IMR-90 (cell line): ENCODE results near the gene USB1. TPM values are rescaled to one million over a fixed set of nuclear protein-coding genes. Genes with fewer than 3 reads are reported as not detected.

Source experiments
- ATAC-seq: fragments of 200-7000 bp; cut with Tn5 transposase; 2 replicates; pipeline ENCODE4 v1.9.1; 2020; ENCODE audit warnings: low read depth, mild to moderate bottlenecking, moderate library complexity
- BruUV-seq: library from RNA; stranded (reverse); fragments of 400-500 nt; replicated peaks from 2 replicates; lab custom pipeline; 2021; lab: Mats Ljungman, UMichigan
- CTCF ChIA-PET: fragments of 300-600 bp; formaldehyde crosslinking; extraction: SDS; loops from one replicate; lab custom pipeline; 2021; ENCODE audit warnings: antibody characterized with exemption; lab: Yijun Ruan, JAX
- POLR2A ChIA-PET: fragments of 300-600 bp; sonication (Branson Sonifier 250); formaldehyde crosslinking; loops from one replicate; lab custom pipeline; 2022; ENCODE audit warnings: antibody characterized with exemption; ENCODE audit not compliant: unreplicated experiment; lab: Charles Lee
- DNase-seq: peaks from one replicate; pipeline ENCODE4 v3.0.0; 2013
- H2AFZ ChIP-seq: replicated peaks from 2 replicates; pipeline ENCODE3; 2013; ENCODE audit warnings: low read length, mild to moderate bottlenecking; ENCODE audit not compliant: poor library complexity
- H2AK5ac ChIP-seq: 2 replicates; pipeline ENCODE4 v1.6.1; 2013; ENCODE audit warnings: low read depth, low read length, inconsistent platforms
- H2AK9ac ChIP-seq: replicated peaks from 2 replicates; pipeline ENCODE3; 2013; ENCODE audit warnings: mild to moderate bottlenecking, low read depth, low read length, moderate library complexity; ENCODE audit not compliant: poor library complexity
- H2BK120ac ChIP-seq: 2 replicates; pipeline ENCODE4 v1.6.1; 2013; ENCODE audit warnings: low read depth, low read length, inconsistent platforms
- H2BK15ac ChIP-seq: 3 replicates; pipeline ENCODE4 v1.6.1; 2013; ENCODE audit warnings: low read depth, low read length, inconsistent platforms
- H2BK20ac ChIP-seq: 2 replicates; pipeline ENCODE4 v1.6.1; 2013; ENCODE audit warnings: low read depth, mild to moderate bottlenecking, inconsistent platforms, low read length, moderate library complexity
- H2BK5ac ChIP-seq: 2 replicates; pipeline ENCODE4 v1.6.1; 2013; ENCODE audit warnings: mild to moderate bottlenecking, low read depth, low read length, inconsistent platforms; ENCODE audit not compliant: poor library complexity, severe bottlenecking
- H3K14ac ChIP-seq: replicated peaks from 2 replicates; pipeline ENCODE4 v1.6.1; 2013; ENCODE audit warnings: low read depth, low read length, inconsistent platforms
- H3K18ac ChIP-seq: 2 replicates; pipeline ENCODE4 v1.6.1; 2013; ENCODE audit warnings: low read depth, low read length, control low read depth
- H3K23ac ChIP-seq: 2 replicates; pipeline ENCODE4 v1.6.1; 2013; ENCODE audit warnings: low read depth, low read length, inconsistent platforms
- H3K27ac ChIP-seq: 2 replicates; pipeline ENCODE4 v1.5.1; 2013; ENCODE audit warnings: mild to moderate bottlenecking, control low read depth, low read length; ENCODE audit not compliant: insufficient read depth
- H3K27me3 ChIP-seq: 2 replicates; pipeline ENCODE4 v1.6.1; 2013; ENCODE audit warnings: low read length; ENCODE audit not compliant: control insufficient read depth, insufficient read depth
- H3K36me3 ChIP-seq: 2 replicates; pipeline ENCODE4 v1.6.1; 2013; ENCODE audit warnings: low read length, mixed read lengths; ENCODE audit not compliant: control insufficient read depth, insufficient read depth
- H3K4ac ChIP-seq: 2 replicates; pipeline ENCODE4 v1.6.1; 2013; ENCODE audit warnings: low read depth, low read length, inconsistent platforms
- H3K4me1 ChIP-seq: 2 replicates; pipeline ENCODE4 v1.6.1; 2013; ENCODE audit warnings: low read length, mixed read lengths; ENCODE audit not compliant: control insufficient read depth, insufficient read depth
- H3K4me2 ChIP-seq: 2 replicates; pipeline ENCODE4 v1.6.1; 2013; ENCODE audit warnings: low read depth, mild to moderate bottlenecking, control low read depth, low read length, moderate library complexity
- H3K4me3 ChIP-seq: 2 replicates; pipeline ENCODE4 v1.5.1; 2013; ENCODE audit warnings: low read depth, mild to moderate bottlenecking, control low read depth, low read length, moderate library complexity; ENCODE audit not compliant: insufficient read depth
- H3K56ac ChIP-seq: 2 replicates; pipeline ENCODE4 v1.6.1; 2013; ENCODE audit warnings: low read length, inconsistent platforms; ENCODE audit not compliant: insufficient read depth; ENCODE audit errors: extremely low read depth
- H3K79me1 ChIP-seq, 2 experiments: 2 replicates each; pipeline ENCODE4 v1.6.1; 2013; ENCODE audit warnings: low read length in 2 of 2, inconsistent platforms in 1 of 2, low read depth in 1 of 2
- H3K9ac ChIP-seq: 2 replicates; pipeline ENCODE4 v1.6.1; 2013; ENCODE audit warnings: low read depth, low read length, control low read depth
- H3K9me1 ChIP-seq: 2 replicates; pipeline ENCODE4 v1.6.1; 2013; ENCODE audit warnings: low read length, inconsistent platforms; ENCODE audit not compliant: insufficient read depth
- H3K9me3 ChIP-seq: 2 replicates; pipeline ENCODE4 v1.6.1; 2013; ENCODE audit warnings: low read length; ENCODE audit not compliant: control insufficient read depth, insufficient read depth
- H4K20me1 ChIP-seq: 2 replicates; pipeline ENCODE4 v1.6.1; 2013; ENCODE audit warnings: low read length, inconsistent platforms; ENCODE audit not compliant: insufficient read depth
- H4K5ac ChIP-seq: 2 replicates; pipeline ENCODE4 v1.6.1; 2013; ENCODE audit warnings: mild to moderate bottlenecking, low read depth, low read length, control low read depth
- H4K8ac ChIP-seq, 2 experiments: 2 replicates each; pipeline ENCODE4 v1.6.1; 2013; ENCODE audit warnings: low read depth in 2 of 2, low read length in 2 of 2, control low read depth in 1 of 2, inconsistent platforms in 1 of 2
- H4K91ac ChIP-seq: 2 replicates; pipeline ENCODE4 v1.6.1; 2013; ENCODE audit warnings: low read depth, low read length, inconsistent platforms; ENCODE audit not compliant: insufficient read depth
- CEBPB ChIP-seq: IDR thresholded peaks from 2 replicates; pipeline ENCODE4 v1.6.1; 2012; ENCODE audit warnings: low read depth, low read length, improper control_type of control experiment
- CHD1 ChIP-seq: IDR thresholded peaks from 2 replicates; pipeline ENCODE4 v1.6.1; 2012; ENCODE audit warnings: low read depth, low read length, improper control_type of control experiment
- RCOR1 ChIP-seq: IDR thresholded peaks from 2 replicates; pipeline ENCODE4 v1.6.1; 2012; ENCODE audit warnings: mild to moderate bottlenecking, low read length, improper control_type of control experiment; ENCODE audit not compliant: insufficient replicate concordance
- RFX5 ChIP-seq: IDR thresholded peaks from 2 replicates; pipeline ENCODE4 v1.8.0; 2012; ENCODE audit warnings: low read depth, mild to moderate bottlenecking, low read length, moderate library complexity
- WGBS, 2 experiments: methylation state at CpG; one replicate each; pipeline versions ENCODE4 v1.1.5 to v1.1.7; 2013; ENCODE audit warnings: missing lambda C conversion rate in 2 of 2; ENCODE audit not compliant: insufficient read length in 1 of 2; ENCODE audit errors: extremely low coverage in 2 of 2; 5-methylcytosine and 5-hydroxymethylcytosine counted together
- dilution Hi-C: fragments of 300-500 bp; cut with HindIII; formaldehyde crosslinking; loops from one replicate; pipeline ENCODE4 v1.14.3; 2018; ENCODE audit warnings: low sequenced_read_pairs; ENCODE audit not compliant: unreplicated experiment
- in situ Hi-C: fragments of 300-500 bp; cut with MboI; formaldehyde crosslinking; loops from 3 replicates; pipeline ENCODE4 v1.14.3; 2019; ENCODE audit warnings: low sequenced_read_pairs, inconsistent platforms, mixed read lengths
- intact Hi-C: fragments of 100-400 bp; cut with micrococcal nuclease; formaldehyde crosslinking; loops from 2 replicates; pipeline ENCODE4 v1.10.0; 2022
- polyA plus RNA-seq, 3 experiments: library from polyadenylated mRNA; depleted of rRNA; stranded (reverse); fragments of >200 nt; gene quantifications; 2 replicates each; pipeline ENCODE4 v1.2.3, GENCODE V29; 2012; ENCODE audit warnings: low replicate concordance in 1 of 3
- total RNA-seq: library from RNA; depleted of rRNA; stranded (reverse); fragments of >200 nt; gene quantifications from 2 replicates; pipeline ENCODE4 v1.2.3, GENCODE V29; 2012
- TF ChIP-seq, protein P1 (sequence below): fragments of 150-350 bp; IDR thresholded peaks from 2 replicates; pipeline ENCODE4 v1.6.1; 2017; ENCODE audit warnings: mild to moderate bottlenecking, antibody characterized with exemption, low read length, low read depth

USB1 gene
- total and polyA plus RNA-seq, 2 of the 4 experiments (the other 2 are of a cell fraction) = 45.9 to 94.9 TPM

- Histone ChIP-seq H3K4me3 (no peak overlapping the region), H2BK120ac (no peak overlapping the region), H2BK5ac (no peak overlapping the region), H4K8ac (no peak overlapping the region), H3K18ac (no peak overlapping the region), H3K79me1 (no peaks in the 10 kb centered on the region), H3K23ac (no peak overlapping the region), H4K5ac (no peak overlapping the region), H3K9ac (no peak overlapping the region), H3K27ac (no peak overlapping the region), H3K4me1 (no peaks in the 10 kb centered on the region), H4K20me1 (no peaks in the 10 kb centered on the region), H2BK15ac (no peak overlapping the region), H2AK9ac (no peak overlapping the region), H3K14ac (no peak overlapping the region), H3K56ac (no peak overlapping the region), H2BK20ac (no peak overlapping the region), H2AK5ac (no peak overlapping the region), H3K27me3 (peaks cover 55% of the 10 kb centered on the region), H3K9me1 (no peaks in the 10 kb centered on the region), H3K9me3 (no peaks in the 10 kb centered on the region), H3K36me3 (no peaks in the 10 kb centered on the region), H2AFZ (no peak overlapping the region), H3K4me2 (no peak overlapping the region), H3K4ac (no peak overlapping the region), H4K91ac (no peak overlapping the region)
- POLR2A ChIA-PET = no interaction called here
- ATAC-seq = no peak
- BruUV-seq = no TSS peak
- in situ Hi-C loops (no loop called here), intact Hi-C loops (no loop called here), dilution Hi-C loops (no loop called here)
- no CpG with 5 or more reads among the region's 8 CpGs for WGBS, 2 experiments
- no peak for DNase-seq
- CTCF ChIA-PET = no interaction called here
- TF ChIP-seq, protein P1, sequence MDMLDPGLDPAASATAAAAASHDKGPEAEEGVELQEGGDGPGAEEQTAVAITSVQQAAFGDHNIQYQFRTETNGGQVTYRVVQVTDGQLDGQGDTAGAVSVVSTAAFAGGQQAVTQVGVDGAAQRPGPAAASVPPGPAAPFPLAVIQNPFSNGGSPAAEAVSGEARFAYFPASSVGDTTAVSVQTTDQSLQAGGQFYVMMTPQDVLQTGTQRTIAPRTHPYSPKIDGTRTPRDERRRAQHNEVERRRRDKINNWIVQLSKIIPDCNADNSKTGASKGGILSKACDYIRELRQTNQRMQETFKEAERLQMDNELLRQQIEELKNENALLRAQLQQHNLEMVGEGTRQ = no peak
- no peak for TF ChIP-seq CHD1
- TF ChIP-seq RCOR1 = no peak
- no peak for TF ChIP-seq RFX5
- no peak for TF ChIP-seq CEBPB
These were observed 43.4 kb upstream of the USB1 start for GRCh38 chr16:57957673-57958392.
